ENCODE results near the gene MAGEB4.
"Not testable (repeated sequence)": the region's sequence is repeated elsewhere in the genome, so short reads cannot be mapped to it uniquely, and the experiment has no call there.

MAGEB4 gene

DNA sequence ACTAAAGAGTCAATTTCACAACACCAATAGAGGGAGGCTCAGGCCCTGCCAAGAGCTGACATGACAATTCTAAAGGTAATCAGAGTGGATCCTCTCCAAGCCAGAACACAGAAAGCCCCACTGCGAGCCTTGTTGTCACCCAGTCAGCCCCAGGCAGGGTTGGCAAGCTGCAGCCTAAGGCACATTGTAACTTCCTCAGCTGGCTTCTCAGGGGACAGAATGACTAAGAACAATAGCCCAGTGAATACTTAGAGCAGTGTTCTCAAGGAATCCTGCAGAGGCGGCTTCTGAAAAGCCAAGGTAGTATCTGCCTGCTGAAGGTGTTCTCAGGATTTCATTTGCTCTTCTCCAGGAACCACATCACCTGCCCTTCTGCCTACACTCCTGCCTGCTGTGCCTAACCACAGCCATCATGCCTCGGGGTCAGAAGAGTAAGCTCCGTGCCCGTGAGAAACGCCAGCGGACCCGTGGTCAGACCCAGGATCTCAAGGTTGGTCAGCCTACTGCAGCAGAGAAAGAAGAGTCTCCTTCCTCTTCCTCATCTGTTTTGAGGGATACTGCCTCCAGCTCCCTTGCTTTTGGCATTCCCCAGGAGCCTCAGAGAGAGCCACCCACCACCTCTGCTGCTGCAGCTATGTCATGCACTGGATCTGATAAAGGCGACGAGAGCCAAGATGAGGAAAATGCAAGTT is at the start of gene MAGEB4:
Gene MAGEB4 (plus strand): TSS at position 277 of the 692 bp plus-strand sequence. CDS start 136 bp downstream, at position 413.
- Histone ChIP-seq H3K36me3 (ENCODE audit: insufficient read depth, low read length) (no peaks in the 10 kb centered on the region), H3K4me1 (ENCODE audit: insufficient read depth, low read length) (peaks cover 4% of the 10 kb centered on the region; the same call in 1 of the 2 replicates), H3K9ac (ENCODE audit: low read depth, low read length) (no peak within 1 kb of the TSS), H3K9me3 (ENCODE audit: control insufficient read depth, insufficient read depth, low read length) (no peaks in the 10 kb centered on the region)

GRCh38 chrX:30193910-30194309 is 47.9 kb upstream of the MAGEB4 start:
- not testable (repeated sequence) for H3K36me3 ChIP-seq (ENCODE audit: insufficient read depth, low read length); H3K9ac ChIP-seq (ENCODE audit: low read depth, low read length); H3K9me3 ChIP-seq (ENCODE audit: control insufficient read depth, insufficient read depth, low read length)
- H3K4me1 ChIP-seq (ENCODE audit: insufficient read depth, low read length): peaks cover 12% of the 10 kb centered on the region

DNA sequence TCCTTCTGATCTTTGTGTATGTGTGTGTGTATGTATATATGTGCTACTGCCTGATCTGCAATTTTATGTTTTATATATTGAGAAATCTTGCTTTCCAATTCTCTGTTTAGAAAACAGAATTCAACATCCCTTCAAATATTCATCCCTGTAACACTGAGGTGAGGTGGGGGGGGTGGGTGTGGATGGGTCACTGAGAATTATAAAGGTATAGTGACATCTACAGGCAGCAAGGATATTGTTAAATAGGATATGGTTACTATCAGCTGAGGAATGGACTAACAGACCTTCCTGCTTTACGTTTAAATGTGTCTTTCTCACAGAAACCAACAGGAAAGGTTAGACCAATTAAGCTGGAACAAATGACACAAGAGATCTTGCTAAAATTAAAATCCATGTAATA is 45.5 kb upstream of the MAGEB4 start:
- no peak overlapping the region for H3K9ac ChIP-seq (ENCODE audit: low read depth, low read length)
- no peaks in the 10 kb centered on the region for H3K36me3 ChIP-seq (ENCODE audit: insufficient read depth, low read length)
- peaks cover 12% of the 10 kb centered on the region for H3K4me1 ChIP-seq (ENCODE audit: insufficient read depth, low read length)
- H3K9me3 ChIP-seq (ENCODE audit: control insufficient read depth, insufficient read depth, low read length): no peaks in the 10 kb centered on the region; the same call in 1 of the 2 replicates

GRCh38 chrX:30212172-30212571 is 29.6 kb upstream of the MAGEB4 start:
- H3K9me3 ChIP-seq (ENCODE audit: control insufficient read depth, insufficient read depth, low read length): no peaks in the 10 kb centered on the region
- no peak overlapping the region for H3K9ac ChIP-seq (ENCODE audit: low read depth, low read length)
- H3K36me3 ChIP-seq (ENCODE audit: insufficient read depth, low read length): no peaks in the 10 kb centered on the region
- no peaks in the 10 kb centered on the region for H3K4me1 ChIP-seq (ENCODE audit: insufficient read depth, low read length)

DNA sequence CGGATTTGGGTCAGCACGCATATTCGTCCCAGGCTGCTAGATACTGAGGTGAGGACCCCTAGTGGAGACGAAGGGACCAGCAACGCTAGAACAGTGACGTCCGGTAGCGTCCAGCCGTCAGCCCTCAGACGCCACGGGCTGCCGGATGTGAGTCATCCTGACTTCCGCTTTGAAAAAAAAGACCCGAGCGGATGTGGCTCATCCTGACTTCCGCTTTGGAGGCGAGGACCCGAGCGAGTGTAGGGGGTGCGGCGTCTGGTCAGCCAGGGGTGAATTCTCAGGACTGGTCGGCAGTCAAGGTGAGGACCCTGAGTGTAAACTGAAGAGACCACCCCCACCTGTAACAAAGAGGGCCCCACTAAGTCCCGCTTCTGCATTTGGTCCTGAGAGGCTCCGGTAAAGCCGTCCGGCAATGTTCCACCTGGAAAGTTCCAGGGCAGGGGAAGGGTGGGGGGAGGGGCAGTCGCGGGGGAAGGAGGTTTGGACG is 26.4 kb upstream of the MAGEB4 start, which contains the start of gene MAGEB2:
Gene MAGEB2 (plus strand): TSS at position 207 of the 487 bp plus-strand sequence. CDS start 3,018 bp downstream, outside the sequence.
- H3K4me1 ChIP-seq (ENCODE audit: insufficient read depth, low read length): peaks cover 12% of the 10 kb centered on the region; the same call in 1 of the 2 replicates
- H3K9me3 ChIP-seq (ENCODE audit: control insufficient read depth, insufficient read depth, low read length): no peaks in the 10 kb centered on the region
- no peak within 1 kb of the TSS for H3K9ac ChIP-seq (ENCODE audit: low read depth, low read length)
- H3K36me3 ChIP-seq (ENCODE audit: insufficient read depth, low read length): no peaks in the 10 kb centered on the region

DNA sequence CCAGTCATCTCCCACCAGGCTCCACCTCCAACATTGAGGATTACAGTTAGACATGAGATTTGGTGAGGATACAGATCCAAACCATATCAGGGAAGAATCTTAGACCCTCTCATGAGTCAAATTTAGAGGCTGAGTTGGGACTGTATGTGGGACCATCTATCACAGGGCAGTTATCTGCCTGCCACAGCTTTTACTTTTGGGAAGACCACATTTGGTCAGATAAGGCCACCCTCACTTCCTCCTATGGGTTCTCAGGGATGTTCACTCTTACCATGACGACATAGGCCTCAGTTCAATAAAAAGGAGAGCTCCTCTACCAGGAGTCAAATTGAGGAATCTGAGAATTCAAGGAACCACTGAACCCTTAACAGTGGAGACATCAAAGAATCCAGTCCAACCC is 24.3 kb upstream of the MAGEB4 start:
- no peaks in the 10 kb centered on the region for H3K9me3 ChIP-seq (ENCODE audit: control insufficient read depth, insufficient read depth, low read length)
- H3K4me1 ChIP-seq (ENCODE audit: insufficient read depth, low read length): peaks cover 17% of the 10 kb centered on the region

GRCh38 chrX:30219372-30219771 is 22.4 kb upstream of the MAGEB4 start:
- Histone ChIP-seq H3K9me3 (ENCODE audit: control insufficient read depth, insufficient read depth, low read length) (no peaks in the 10 kb centered on the region), H3K4me1 (ENCODE audit: insufficient read depth, low read length) (peaks cover 17% of the 10 kb centered on the region), H3K36me3 (ENCODE audit: insufficient read depth, low read length) (no peaks in the 10 kb centered on the region), H3K9ac (ENCODE audit: low read depth, low read length) (no peak overlapping the region)

More for the DNA sequence above, 24.3 kb upstream of the MAGEB4 start:
- H3K36me3 ChIP-seq (ENCODE audit: insufficient read depth, low read length): no peaks in the 10 kb centered on the region
- H3K9ac ChIP-seq (ENCODE audit: low read depth, low read length): no peak overlapping the region

DNA sequence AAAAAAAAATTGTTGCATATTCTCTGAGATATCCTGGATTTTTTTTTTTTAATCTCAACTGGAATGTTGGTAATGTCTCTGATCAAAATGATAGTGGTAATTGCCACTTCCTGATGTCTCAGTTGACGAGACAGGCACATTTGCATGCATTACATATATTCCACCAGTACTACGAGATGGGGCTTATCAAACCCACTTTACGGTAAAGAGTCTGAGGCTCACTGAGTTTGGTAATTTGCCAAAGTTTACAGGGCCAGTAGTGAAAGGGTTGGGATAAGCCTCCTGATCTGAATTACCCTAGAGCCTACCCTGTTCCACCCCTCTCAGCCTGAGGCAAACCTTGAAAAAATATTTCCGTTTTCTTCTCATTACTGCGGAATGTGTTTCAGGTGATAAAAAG is 21.1 kb upstream of the MAGEB4 start:
- no peak overlapping the region for H3K9ac ChIP-seq (ENCODE audit: low read depth, low read length)
- H3K36me3 ChIP-seq (ENCODE audit: insufficient read depth, low read length): no peaks in the 10 kb centered on the region
- H3K9me3 ChIP-seq (ENCODE audit: control insufficient read depth, insufficient read depth, low read length): no peaks in the 10 kb centered on the region
- H3K4me1 ChIP-seq (ENCODE audit: insufficient read depth, low read length): peaks cover 17% of the 10 kb centered on the region

DNA sequence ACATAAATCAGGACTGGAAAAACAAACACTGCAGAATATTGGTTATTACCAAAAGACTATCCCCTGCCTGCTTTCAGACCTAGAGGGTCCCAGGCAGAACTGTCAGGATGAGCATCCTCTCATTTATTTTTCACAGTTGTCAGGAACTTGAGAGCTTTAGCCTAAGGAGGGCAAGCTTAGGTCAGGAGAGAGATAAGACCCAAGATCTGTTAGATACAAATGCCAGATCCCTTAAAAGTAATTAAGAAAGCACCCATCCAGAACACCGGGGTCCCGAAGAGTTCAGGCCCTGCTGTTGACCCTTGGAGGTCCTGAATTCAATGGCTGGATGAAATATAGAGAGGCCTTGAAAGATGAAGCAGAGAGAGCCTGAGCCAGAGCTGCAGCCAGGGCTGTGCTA is 17.3 kb upstream of the MAGEB4 start:
- Histone ChIP-seq H3K36me3 (ENCODE audit: insufficient read depth, low read length) (no peaks in the 10 kb centered on the region), H3K4me1 (ENCODE audit: insufficient read depth, low read length) (peaks cover 16% of the 10 kb centered on the region), H3K9me3 (ENCODE audit: control insufficient read depth, insufficient read depth, low read length) (no peaks in the 10 kb centered on the region), H3K9ac (ENCODE audit: low read depth, low read length) (no peak overlapping the region)

DNA sequence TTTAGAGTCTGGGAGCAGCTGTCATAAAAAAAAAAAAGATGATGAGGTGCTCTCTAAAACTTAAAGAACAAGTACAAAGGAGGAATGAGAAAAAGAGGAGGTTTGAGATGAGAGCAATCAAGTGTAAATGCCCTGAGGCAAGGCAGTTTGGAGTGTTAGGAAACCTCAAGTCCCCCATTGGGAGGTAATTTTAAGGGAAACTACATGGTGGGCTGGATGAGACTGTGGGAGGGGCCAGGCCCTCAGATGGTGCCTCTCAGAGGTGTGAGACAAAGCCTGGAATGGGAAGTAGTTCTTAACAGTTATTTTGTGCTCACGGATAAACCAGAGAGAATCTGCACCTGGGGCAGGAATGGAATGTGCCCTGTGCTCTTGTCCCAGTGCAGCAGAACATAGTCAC is 13.3 kb upstream of the MAGEB4 start:
- Histone ChIP-seq H3K36me3 (ENCODE audit: insufficient read depth, low read length) (no peaks in the 10 kb centered on the region), H3K9ac (ENCODE audit: low read depth, low read length) (no peak overlapping the region), H3K9me3 (ENCODE audit: control insufficient read depth, insufficient read depth, low read length) (no peaks in the 10 kb centered on the region), H3K4me1 (ENCODE audit: insufficient read depth, low read length) (peaks cover 16% of the 10 kb centered on the region)

DNA sequence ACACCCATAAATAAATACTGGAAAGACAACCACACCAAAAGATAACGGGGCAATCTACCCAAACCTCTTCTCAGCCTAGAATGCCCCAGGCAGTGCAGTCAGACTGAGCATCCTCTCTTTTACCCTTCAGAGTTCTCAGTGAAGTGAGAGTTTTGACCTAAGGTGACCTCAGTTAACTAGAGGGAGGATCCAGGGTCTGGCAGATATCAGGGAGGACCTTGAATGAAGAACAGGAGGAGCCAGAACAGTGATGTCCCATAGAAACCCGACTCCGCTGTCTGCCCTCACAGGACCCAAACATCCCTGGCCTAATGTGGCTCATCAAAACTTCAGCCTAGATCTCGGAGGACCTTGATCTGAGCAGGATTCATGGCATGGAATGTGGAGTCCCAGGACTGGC is 11.4 kb upstream of the MAGEB4 start, which contains the start of gene MAGEB3:
Gene MAGEB3 (plus strand): TSS at position 263 of the 400 bp plus-strand sequence. CDS start 5,268 bp downstream, outside the sequence.
- no peaks in the 10 kb centered on the region for H3K9me3 ChIP-seq (ENCODE audit: control insufficient read depth, insufficient read depth, low read length)
- no peak within 1 kb of the TSS for H3K9ac ChIP-seq (ENCODE audit: low read depth, low read length)
- peaks cover 16% of the 10 kb centered on the region for H3K4me1 ChIP-seq (ENCODE audit: insufficient read depth, low read length)
- no peaks in the 10 kb centered on the region for H3K36me3 ChIP-seq (ENCODE audit: insufficient read depth, low read length)

DNA sequence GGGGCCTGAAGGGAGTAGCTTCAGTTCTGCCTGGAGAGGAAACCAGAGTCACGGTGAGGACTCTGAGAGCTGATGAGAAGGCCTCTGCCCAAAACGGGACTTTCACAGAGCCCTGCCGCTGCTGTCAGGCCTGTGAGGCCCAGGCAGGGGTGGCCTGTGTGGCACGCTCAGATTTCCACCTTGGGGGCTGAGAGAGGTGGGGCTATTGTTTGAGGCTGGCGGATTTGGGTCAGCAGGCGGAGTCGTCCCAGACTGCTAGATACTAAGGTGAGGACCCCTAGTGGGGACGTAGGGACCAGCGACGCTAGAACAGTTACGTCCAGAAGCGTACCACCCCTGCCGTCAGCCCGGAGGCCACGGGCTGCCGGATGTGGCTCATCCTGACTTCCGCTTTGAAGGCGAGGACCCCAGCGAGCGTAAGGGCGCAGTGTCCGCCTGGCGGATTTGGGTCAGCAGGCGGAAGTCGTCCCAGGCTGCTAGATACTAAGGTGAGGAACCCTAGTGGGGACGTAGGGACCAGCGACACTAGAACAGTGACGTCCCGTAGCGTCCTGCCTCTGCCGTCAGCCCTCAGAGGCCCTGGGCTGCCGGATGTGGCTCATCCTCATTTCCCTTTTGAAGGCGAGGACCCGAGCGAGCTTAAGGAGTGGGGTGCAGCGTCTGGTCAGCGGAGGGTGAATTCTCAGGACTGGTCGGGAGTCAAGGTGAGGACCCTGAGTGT is 5.1 kb downstream of the MAGEB4 start, which contains the start of gene MAGEB1:
Gene MAGEB1 (plus strand): TSS at position 378 of the 721 bp plus-strand sequence. CDS start 3,348 bp downstream, outside the sequence.
- Histone ChIP-seq H3K9ac (ENCODE audit: low read depth, low read length) (peak within 1 kb of the TSS; percentile 11; the same call in 1 of the 2 replicates), H3K36me3 (ENCODE audit: insufficient read depth, low read length) (no peaks in the 10 kb centered on the region), H3K4me1 (ENCODE audit: insufficient read depth, low read length) (peaks cover 4% of the 10 kb centered on the region; the same call in 1 of the 2 replicates), H3K9me3 (ENCODE audit: control insufficient read depth, insufficient read depth, low read length) (no peaks in the 10 kb centered on the region)

DNA sequence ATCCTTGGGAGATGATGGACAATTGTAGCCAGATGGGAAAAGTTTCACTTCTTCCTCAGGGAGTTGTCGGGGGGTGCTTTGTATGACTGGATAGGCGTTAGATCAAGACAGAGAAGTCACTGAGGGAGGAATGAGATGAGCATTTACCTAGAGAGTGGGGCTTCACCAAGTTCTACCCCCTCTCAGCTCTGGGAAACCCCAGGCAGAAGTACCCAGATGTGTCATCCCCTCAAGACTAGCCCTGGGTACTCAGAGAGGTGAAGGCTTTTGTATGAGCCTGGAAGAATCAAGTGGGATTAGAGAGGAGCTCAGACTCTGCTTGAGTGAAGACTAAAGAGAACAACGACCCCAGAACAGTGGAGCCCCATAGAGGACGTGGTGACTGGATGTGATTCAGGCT is 7.1 kb downstream of the MAGEB4 start:
- H3K36me3 ChIP-seq (ENCODE audit: insufficient read depth, low read length): no peaks in the 10 kb centered on the region
- no peaks in the 10 kb centered on the region for H3K9me3 ChIP-seq (ENCODE audit: control insufficient read depth, insufficient read depth, low read length)
- H3K9ac ChIP-seq (ENCODE audit: low read depth, low read length): no peak overlapping the region
- H3K4me1 ChIP-seq (ENCODE audit: insufficient read depth, low read length): peaks cover 4% of the 10 kb centered on the region; the same call in 1 of the 2 replicates

GRCh38 chrX:30253257-30253656 is 11.5 kb downstream of the MAGEB4 start:
- peaks cover 7% of the 10 kb centered on the region; the same call in 1 of the 2 replicates for H3K9me3 ChIP-seq (ENCODE audit: control insufficient read depth, insufficient read depth, low read length)
- no peaks in the 10 kb centered on the region for H3K4me1 ChIP-seq (ENCODE audit: insufficient read depth, low read length)
- H3K9ac ChIP-seq (ENCODE audit: low read depth, low read length): no peak overlapping the region
- H3K36me3 ChIP-seq (ENCODE audit: insufficient read depth, low read length): no peaks in the 10 kb centered on the region
